Natural killer cell (primary cell): ENCODE data around the gene ATXN7L2. TPM values are rescaled to one million over a fixed set of nuclear protein-coding genes. Genes with fewer than 3 reads are reported as not detected.

Experiments used
- ATAC-seq, 3 donors: fragments of 150-1000 bp in 2 of 3; fragments of 200-7000 bp in 1 of 3; cut with Tn5 transposase; 1 replicate in 1 of 3; 2 replicates in 2 of 3; pipeline ENCODE4 v1.10.0; 2021; ENCODE audit warnings: mild to moderate bottlenecking in 2 of 3, moderate library complexity in 2 of 3
- DNase-seq, 2 donors: peaks; one replicate each; pipeline versions ENCODE4 v3.0.0 to v3.0.0-alpha.2; 2013 to 2021; ENCODE audit warnings: mixed read lengths in 1 of 2
- H3K27ac ChIP-seq: one replicate; pipeline ENCODE4 v1.5.1; 2013; ENCODE audit warnings: mild to moderate bottlenecking, low read length
- H3K27me3 ChIP-seq: one replicate; pipeline ENCODE4 v1.6.1; 2013; ENCODE audit warnings: low read length; ENCODE audit not compliant: control insufficient read depth, insufficient read depth
- H3K36me3 ChIP-seq: one replicate; pipeline ENCODE4 v1.6.1; 2013; ENCODE audit warnings: low read length; ENCODE audit not compliant: control insufficient read depth, insufficient read depth
- H3K4me1 ChIP-seq: one replicate; pipeline ENCODE4 v1.6.1; 2013; ENCODE audit warnings: low read length; ENCODE audit not compliant: control insufficient read depth, insufficient read depth
- H3K4me3 ChIP-seq: one replicate; pipeline ENCODE4 v1.5.1; 2013; ENCODE audit warnings: low read length
- H3K9me3 ChIP-seq: one replicate; pipeline ENCODE4 v1.6.1; 2013; ENCODE audit warnings: low read length; ENCODE audit not compliant: control insufficient read depth, insufficient read depth
- H3K27ac Mint-ChIP-seq, 2 donors: one replicate each; pipeline ENCODE4 v1.8.0; 2022; ENCODE audit warnings: mild to moderate bottlenecking in 2 of 2, mixed read lengths in 2 of 2, moderate library complexity in 1 of 2
- H3K27me3 Mint-ChIP-seq, 2 donors: one replicate each; pipeline ENCODE4 v1.8.0; 2022; ENCODE audit warnings: low read depth in 2 of 2, mixed read lengths in 2 of 2
- H3K36me3 Mint-ChIP-seq: one replicate; pipeline ENCODE4 v1.8.0; 2022; ENCODE audit warnings: mixed read lengths
- H3K4me1 Mint-ChIP-seq, 2 donors: one replicate each; pipeline ENCODE4 v1.8.0; 2022; ENCODE audit warnings: mixed read lengths in 2 of 2
- H3K4me3 Mint-ChIP-seq: one replicate; pipeline ENCODE4 v1.8.0; 2022; ENCODE audit warnings: mild to moderate bottlenecking, moderate library complexity, mixed read lengths
- H3K9me3 Mint-ChIP-seq, 2 donors: one replicate each; pipeline ENCODE4 v1.8.0; 2022; ENCODE audit warnings: mixed read lengths in 2 of 2
- WGBS: methylation state at CpG from one replicate; pipeline ENCODE4 v1.1.7; 2013; ENCODE audit warnings: missing lambda C conversion rate; ENCODE audit not compliant: insufficient coverage; 5-methylcytosine and 5-hydroxymethylcytosine counted together
- intact Hi-C: fragments of 100-400 bp; cut with micrococcal nuclease; formaldehyde crosslinking; loops from one replicate; pipeline ENCODE4 v1.14.2; 2022
- total RNA-seq, 4 donors: library from RNA; stranded (reverse); fragments of 120-200 nt in 1 of 4; gene quantifications; one replicate each; pipeline versions ENCODE4 v1.2.3 to v1.2.4, GENCODE V29; 2013 to 2022
- TF ChIP-seq, protein P1 (sequence below): fragments of 200-600 bp; IDR thresholded peaks from one replicate; pipeline ENCODE4 v1.8.0; 2022; ENCODE audit warnings: antibody characterized with exemption

Gene ATXN7L2
- total RNA-seq, 3 donors from 2014 or later (not counting 1 experiment from before 2014, with no cell fraction given) = 16.4 to 18.5 (median 18.3) TPM

GRCh38 chr1:109501644-109502363 is 18.1 kb downstream of the ATXN7L2 start:
- H3K9me3 Mint-ChIP-seq = no peaks in the 10 kb centered on the region
- Histone ChIP-seq H3K27ac (peak overlapping the region; percentile 50), H3K4me3 (no peak overlapping the region), H3K4me1 (peaks cover 81% of the 10 kb centered on the region), H3K9me3 (no peaks in the 10 kb centered on the region), H3K36me3 (peaks cover 27% of the 10 kb centered on the region), H3K27me3 (no peaks in the 10 kb centered on the region)
- no peaks in the 10 kb centered on the region for H3K36me3 Mint-ChIP-seq
- WGBS = 51% methylated on average over 5 of the region's 5 CpGs
- DNase-seq (no peak), ATAC-seq (peak in 2 of 3 donors; percentile 1 to 38)
- TF ChIP-seq, protein P1, sequence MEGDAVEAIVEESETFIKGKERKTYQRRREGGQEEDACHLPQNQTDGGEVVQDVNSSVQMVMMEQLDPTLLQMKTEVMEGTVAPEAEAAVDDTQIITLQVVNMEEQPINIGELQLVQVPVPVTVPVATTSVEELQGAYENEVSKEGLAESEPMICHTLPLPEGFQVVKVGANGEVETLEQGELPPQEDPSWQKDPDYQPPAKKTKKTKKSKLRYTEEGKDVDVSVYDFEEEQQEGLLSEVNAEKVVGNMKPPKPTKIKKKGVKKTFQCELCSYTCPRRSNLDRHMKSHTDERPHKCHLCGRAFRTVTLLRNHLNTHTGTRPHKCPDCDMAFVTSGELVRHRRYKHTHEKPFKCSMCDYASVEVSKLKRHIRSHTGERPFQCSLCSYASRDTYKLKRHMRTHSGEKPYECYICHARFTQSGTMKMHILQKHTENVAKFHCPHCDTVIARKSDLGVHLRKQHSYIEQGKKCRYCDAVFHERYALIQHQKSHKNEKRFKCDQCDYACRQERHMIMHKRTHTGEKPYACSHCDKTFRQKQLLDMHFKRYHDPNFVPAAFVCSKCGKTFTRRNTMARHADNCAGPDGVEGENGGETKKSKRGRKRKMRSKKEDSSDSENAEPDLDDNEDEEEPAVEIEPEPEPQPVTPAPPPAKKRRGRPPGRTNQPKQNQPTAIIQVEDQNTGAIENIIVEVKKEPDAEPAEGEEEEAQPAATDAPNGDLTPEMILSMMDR = no peak
- no peaks in the 10 kb centered on the region for H3K27me3 Mint-ChIP-seq
- H3K4me3 Mint-ChIP-seq = peak overlapping the region; percentile 90
- H3K27ac Mint-ChIP-seq = peak overlapping the region; percentile 81 to 82
- peaks cover 56 to 62% of the 10 kb centered on the region in 2 donors for H3K4me1 Mint-ChIP-seq
- intact Hi-C loops = no loop called here

- Mint-ChIP-seq H3K36me3 (no peaks in the 10 kb centered on the region), H3K27ac (peak overlapping the region; percentile 81 to 82), H3K27me3 (no peaks in the 10 kb centered on the region), H3K9me3 (no peaks in the 10 kb centered on the region), H3K4me1 (peaks cover 62 to 67% of the 10 kb centered on the region in 2 donors), H3K4me3 (peak overlapping the region; percentile 90)
- TF ChIP-seq, protein P1 = no peak
- Histone ChIP-seq H3K4me1 (peaks cover 80% of the 10 kb centered on the region), H3K9me3 (no peaks in the 10 kb centered on the region), H3K4me3 (no peak overlapping the region), H3K27me3 (no peaks in the 10 kb centered on the region), H3K27ac (peak overlapping the region; percentile 66), H3K36me3 (peaks cover 21% of the 10 kb centered on the region)
- intact Hi-C loops = no loop called here
- peak; percentile 73 to 83 (median 75) for ATAC-seq
- WGBS = 28% methylated on average over 3 of the region's 3 CpGs
- DNase-seq = peak in 1 of 2 donors; percentile 89
These were observed 18.7 kb downstream of the ATXN7L2 start for GRCh38 chr1:109502364-109502851.

- H3K9me3 ChIP-seq = no peaks in the 10 kb centered on the region
- no peaks in the 10 kb centered on the region for H3K36me3 Mint-ChIP-seq
- H3K4me1 Mint-ChIP-seq = peaks cover 74 to 79% of the 10 kb centered on the region in 2 donors
- peak overlapping the region; percentile 5 for H3K27ac ChIP-seq
- H3K27ac Mint-ChIP-seq = peak overlapping the region; percentile 65 to 69
- no peak overlapping the region for H3K4me3 ChIP-seq
- TF ChIP-seq, protein P1 = no peak
- WGBS = 72% methylated on average over 5 of the region's 5 CpGs
- peak in 1 of 2 donors; percentile 40 for DNase-seq
- no peaks in the 10 kb centered on the region for H3K27me3 Mint-ChIP-seq
- peaks cover 9% of the 10 kb centered on the region for H3K36me3 ChIP-seq
- peaks cover 83% of the 10 kb centered on the region for H3K4me1 ChIP-seq
- intact Hi-C loops = no loop called here
- H3K9me3 Mint-ChIP-seq = no peaks in the 10 kb centered on the region
- ATAC-seq = no peak
- no peaks in the 10 kb centered on the region for H3K27me3 ChIP-seq
- H3K4me3 Mint-ChIP-seq = peak overlapping the region; percentile 47
These were observed 20.2 kb downstream of the ATXN7L2 start for GRCh38 chr1:109503935-109504334.
